Ovary (tissue), 3 donors: ENCODE results near the gene NRXN3.

Experiments used
- CTCF ChIP-seq, 3 donors: fragments of 450-650 bp in 2 of 3; fragments of 200-600 bp in 1 of 3; IDR thresholded peaks; one replicate each; pipeline versions ENCODE4 v1.5.1 to v1.8.0; 2016 to 2022; ENCODE audit warnings: antibody characterized with exemption in 3 of 3, mild to moderate bottlenecking in 1 of 3
- EP300 ChIP-seq: sonication (generic); formaldehyde crosslinking; IDR thresholded peaks from one replicate; pipeline ENCODE4 v1.6.1; 2017; ENCODE audit warnings: antibody characterized with exemption
- POLR2A ChIP-seq: fragments of 450-650 bp; IDR thresholded peaks from one replicate; pipeline ENCODE4 v1.6.1; 2017; ENCODE audit warnings: antibody characterized with exemption, mild to moderate bottlenecking, moderate library complexity
- donor health status: DM: no; HTN: no; CAD: no.

- TF ChIP-seq CTCF (IDR thresholded peaks at IDR 0.05), result no peak
- TF ChIP-seq POLR2A, result no peak
- TF ChIP-seq EP300, result no peak
Measured at GRCh38 chr14:79426103-79426755, 1256.1 kb downstream of the NRXN3 start.
